Thyroid gland (tissue), 4 donors: ENCODE results near the gene IVD.

Experiments used
- POLR2A ChIP-seq, 2 donors: fragments of 450-650 bp; IDR thresholded peaks; one replicate each; pipeline ENCODE4 v1.6.1; 2017; ENCODE audit warnings: antibody characterized with exemption in 2 of 2, mild to moderate bottlenecking in 2 of 2, moderate library complexity in 1 of 2
- TF ChIP-seq, protein P1 (sequence below), 6 experiments: fragments of 200-600 bp in 3 of 6; fragments of 450-650 bp in 3 of 6; sonication (generic) in 3 of 6; IDR thresholded peaks; one replicate each; pipeline ENCODE4 v1.5.1; 2016 to 2019; ENCODE audit warnings: antibody characterized with exemption in 6 of 6, mild to moderate bottlenecking in 2 of 6, inconsistent platforms in 1 of 6, moderate library complexity in 1 of 6

DNA sequence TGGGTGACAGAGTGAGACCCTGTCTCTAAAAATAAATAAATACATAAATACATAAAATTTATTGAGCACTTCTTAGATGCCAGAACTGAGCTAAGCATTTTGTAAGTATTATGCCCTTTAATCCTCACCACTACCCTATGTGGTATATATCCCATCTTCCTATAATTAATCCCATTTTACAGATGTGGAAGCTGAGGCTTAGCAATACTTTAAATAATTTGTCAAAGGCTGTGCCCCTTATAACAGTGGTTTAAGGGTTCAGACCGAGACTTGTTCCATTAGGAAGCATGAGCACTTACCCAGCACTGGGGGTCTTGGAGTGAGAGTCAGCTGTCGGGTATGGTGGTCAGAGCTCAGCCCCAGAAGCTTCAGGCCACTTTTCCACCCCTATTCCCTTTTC, 57.7 kb downstream of the IVD start:
- TF ChIP-seq, protein P1, sequence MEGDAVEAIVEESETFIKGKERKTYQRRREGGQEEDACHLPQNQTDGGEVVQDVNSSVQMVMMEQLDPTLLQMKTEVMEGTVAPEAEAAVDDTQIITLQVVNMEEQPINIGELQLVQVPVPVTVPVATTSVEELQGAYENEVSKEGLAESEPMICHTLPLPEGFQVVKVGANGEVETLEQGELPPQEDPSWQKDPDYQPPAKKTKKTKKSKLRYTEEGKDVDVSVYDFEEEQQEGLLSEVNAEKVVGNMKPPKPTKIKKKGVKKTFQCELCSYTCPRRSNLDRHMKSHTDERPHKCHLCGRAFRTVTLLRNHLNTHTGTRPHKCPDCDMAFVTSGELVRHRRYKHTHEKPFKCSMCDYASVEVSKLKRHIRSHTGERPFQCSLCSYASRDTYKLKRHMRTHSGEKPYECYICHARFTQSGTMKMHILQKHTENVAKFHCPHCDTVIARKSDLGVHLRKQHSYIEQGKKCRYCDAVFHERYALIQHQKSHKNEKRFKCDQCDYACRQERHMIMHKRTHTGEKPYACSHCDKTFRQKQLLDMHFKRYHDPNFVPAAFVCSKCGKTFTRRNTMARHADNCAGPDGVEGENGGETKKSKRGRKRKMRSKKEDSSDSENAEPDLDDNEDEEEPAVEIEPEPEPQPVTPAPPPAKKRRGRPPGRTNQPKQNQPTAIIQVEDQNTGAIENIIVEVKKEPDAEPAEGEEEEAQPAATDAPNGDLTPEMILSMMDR (IDR thresholded peaks at IDR 0.05): no peak
- TF ChIP-seq POLR2A (IDR thresholded peaks at IDR 0.05): no peak
